AG09309 (cell line): Measurements from ENCODE around the gene SYTL3.

ENCODE experiments used
- DNase-seq: peaks from one replicate; pipeline ENCODE4 v3.0.0-alpha.2; 2010; ENCODE audit warnings: low read depth
- H3K4me3 ChIP-seq: 2 replicates; pipeline ENCODE4 v1.5.1; 2011; ENCODE audit warnings: mild to moderate bottlenecking, low read depth, low read length, moderate library complexity; ENCODE audit not compliant: control insufficient read depth
- CTCF ChIP-seq: IDR thresholded peaks from 2 replicates; pipeline ENCODE4 v1.5.1; 2011; ENCODE audit warnings: mild to moderate bottlenecking, low read depth, low read length, inconsistent platforms; ENCODE audit not compliant: insufficient read depth, control insufficient read depth; ENCODE audit errors: missing control alignments

The SYTL3 gene

GRCh38 chr6:158757753-158758090 is 107.9 kb downstream of the SYTL3 start:
- no peak for TF ChIP-seq CTCF
- H3K4me3 ChIP-seq, result no peak overlapping the region
- no peak for DNase-seq

GRCh38 chr6:158758451-158758860 is 108.6 kb downstream of the SYTL3 start:
- no peak for TF ChIP-seq CTCF
- no peak for DNase-seq
- H3K4me3 ChIP-seq, result no peak overlapping the region

GRCh38 chr6:158758941-158759479 is 109.2 kb downstream of the SYTL3 start:
- DNase-seq, result no peak
- H3K4me3 ChIP-seq, result no peak overlapping the region
- TF ChIP-seq CTCF, result no peak

- no peak for TF ChIP-seq CTCF
- no peak for DNase-seq
- no peak overlapping the region for H3K4me3 ChIP-seq
Measured at GRCh38 chr6:158759966-158760617, 110.2 kb downstream of the SYTL3 start.

GRCh38 chr6:158760618-158761250 is 110.9 kb downstream of the SYTL3 start:
- no peak overlapping the region for H3K4me3 ChIP-seq
- TF ChIP-seq CTCF, result no peak
- DNase-seq, result no peak

GRCh38 chr6:158761746-158762145 is 111.9 kb downstream of the SYTL3 start:
- DNase-seq, result no peak
- no peak for TF ChIP-seq CTCF
- no peak overlapping the region for H3K4me3 ChIP-seq
